Activated gamma-delta T cell treated with anti-CD3 and anti-CD28 coated beads, Interleukin-2, amount 50 U/mL, for 16 hours (primary cell): ENCODE results near the gene OR6N2.

Experiments used
- DNase-seq: peaks from one replicate; pipeline ENCODE4 v3.0.0-alpha.2; 2020; ENCODE audit warnings: low read depth

The OR6N2 gene

DNA sequence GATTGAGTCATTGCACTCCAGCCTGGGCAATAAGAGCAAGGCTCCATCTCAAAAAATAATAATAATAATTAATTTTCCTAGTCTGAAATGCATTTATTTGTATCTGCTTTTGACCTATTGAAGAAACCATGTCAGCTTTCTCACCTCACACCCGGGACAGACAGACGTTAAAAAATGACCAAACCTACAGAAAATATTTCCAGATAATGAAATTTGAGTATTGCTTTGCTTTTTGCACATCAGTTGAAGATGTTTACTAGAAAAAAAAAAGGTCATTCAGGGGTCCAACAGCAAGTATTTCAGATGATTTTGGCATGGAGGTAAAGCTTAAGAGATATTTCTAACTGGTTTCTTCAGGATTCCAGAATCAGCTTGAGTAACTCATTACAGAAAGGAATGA, 26.6 kb downstream of the OR6N2 start, which contains the start of gene OR6K6:
Gene OR6K6 (plus strand): TSS at position 301 of the 400 bp plus-strand sequence. CDS start 168 bp downstream, outside the sequence.
- no peak for DNase-seq

DNA sequence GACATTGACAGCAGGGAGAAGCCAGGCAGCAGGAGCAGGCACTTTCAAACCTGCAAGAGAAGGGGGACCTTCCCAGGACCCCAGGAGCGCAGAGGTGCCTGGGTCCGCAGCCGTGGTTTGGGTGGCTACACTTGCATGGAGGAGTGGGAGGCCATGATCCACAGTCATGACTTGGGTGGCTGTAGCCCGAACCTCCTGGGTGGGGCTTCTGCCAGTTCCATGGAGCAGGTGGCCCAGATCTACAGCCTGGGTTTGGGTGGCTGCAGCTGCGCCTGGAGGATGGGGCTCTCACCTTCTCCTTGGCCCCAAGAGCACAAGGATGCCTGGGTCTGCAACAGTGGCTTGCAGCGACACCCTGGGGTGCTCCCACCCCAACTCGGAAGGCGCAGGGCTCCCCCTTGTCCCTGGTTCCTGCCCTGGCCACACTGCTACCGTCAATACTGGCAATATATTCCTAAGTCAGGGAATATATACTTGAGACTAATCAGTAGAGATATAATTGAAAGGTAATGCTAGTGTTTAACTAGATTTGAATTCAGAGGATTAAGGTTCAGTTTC, 28.8 kb downstream of the OR6N2 start:
- no peak for DNase-seq

DNA sequence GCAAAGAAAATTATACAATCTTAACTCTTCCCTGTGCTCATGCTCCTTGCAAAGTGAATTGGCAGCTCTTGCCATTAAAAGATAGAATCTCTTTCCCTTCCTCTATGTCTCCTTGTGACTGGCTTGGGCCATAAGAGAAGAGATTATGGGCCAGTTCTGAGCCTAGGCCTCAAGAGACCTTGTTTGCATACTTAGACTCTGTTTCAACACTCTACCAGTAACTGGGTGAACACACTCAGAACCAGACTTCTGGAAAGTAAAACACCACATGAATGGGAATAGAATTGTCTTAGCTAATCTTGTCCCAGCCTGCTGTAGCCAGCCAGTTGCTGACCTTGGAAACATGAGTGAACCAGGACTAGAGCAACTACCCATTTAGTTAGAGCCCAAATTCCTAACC, 45.2 kb downstream of the OR6N2 start:
- no peak for DNase-seq

DNA sequence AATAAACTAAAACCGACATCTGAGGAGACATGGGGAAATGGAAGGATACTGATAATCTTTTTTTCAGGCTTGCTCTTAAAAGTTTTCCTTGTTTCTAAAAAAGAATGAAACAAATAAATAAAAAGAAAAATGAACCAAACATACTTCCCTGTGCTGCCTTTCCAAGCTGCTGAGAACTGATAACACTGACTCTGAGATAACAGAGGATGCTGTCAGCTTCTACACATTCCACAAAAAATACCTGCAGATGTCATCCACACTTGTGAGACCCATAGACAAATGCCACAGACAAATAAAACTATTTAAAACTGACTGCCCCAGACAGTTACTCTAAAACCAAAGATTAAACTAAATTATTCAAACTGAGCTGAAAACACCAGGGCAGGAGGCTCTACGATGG, 48.5 kb downstream of the OR6N2 start:
- DNase-seq = no peak

DNA sequence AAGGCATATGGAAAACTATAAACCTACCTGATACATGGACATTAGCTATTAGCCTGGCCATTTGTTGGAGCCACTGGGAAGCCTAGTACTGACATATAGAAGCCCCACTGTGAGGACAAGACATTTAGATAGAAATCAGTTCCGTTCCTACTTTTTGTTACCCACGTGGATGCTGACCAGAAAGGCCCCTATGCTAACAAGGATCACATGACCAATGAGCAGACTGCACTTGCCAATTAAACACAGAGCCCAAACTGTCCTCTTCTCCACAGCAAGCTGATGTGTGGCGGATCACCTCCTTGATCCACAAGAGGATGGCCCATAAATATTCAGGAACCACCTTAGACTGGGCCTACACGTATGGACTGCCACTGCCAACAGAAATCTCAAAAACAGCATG, 49.3 kb downstream of the OR6N2 start:
- DNase-seq = no peak

DNA sequence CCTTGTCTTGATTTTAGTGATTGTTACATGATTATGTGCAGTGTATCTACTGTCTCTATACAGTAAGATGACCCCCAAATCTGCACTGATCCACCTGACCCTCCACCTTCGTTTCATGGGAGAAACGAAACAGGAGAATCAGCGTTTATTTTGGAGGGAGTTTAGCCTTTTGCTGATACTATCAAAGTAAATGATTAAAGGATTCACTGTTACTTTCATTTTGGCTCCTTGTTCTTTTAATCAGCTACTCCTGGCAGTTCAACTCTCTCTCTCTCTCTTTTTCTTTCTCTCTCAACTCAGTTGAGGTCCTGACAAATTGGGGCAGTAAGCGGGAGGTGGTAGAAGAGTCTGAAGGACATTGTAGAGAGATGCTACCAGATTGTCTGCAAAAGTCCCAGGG, 50.6 kb downstream of the OR6N2 start:
- no peak for DNase-seq

DNA sequence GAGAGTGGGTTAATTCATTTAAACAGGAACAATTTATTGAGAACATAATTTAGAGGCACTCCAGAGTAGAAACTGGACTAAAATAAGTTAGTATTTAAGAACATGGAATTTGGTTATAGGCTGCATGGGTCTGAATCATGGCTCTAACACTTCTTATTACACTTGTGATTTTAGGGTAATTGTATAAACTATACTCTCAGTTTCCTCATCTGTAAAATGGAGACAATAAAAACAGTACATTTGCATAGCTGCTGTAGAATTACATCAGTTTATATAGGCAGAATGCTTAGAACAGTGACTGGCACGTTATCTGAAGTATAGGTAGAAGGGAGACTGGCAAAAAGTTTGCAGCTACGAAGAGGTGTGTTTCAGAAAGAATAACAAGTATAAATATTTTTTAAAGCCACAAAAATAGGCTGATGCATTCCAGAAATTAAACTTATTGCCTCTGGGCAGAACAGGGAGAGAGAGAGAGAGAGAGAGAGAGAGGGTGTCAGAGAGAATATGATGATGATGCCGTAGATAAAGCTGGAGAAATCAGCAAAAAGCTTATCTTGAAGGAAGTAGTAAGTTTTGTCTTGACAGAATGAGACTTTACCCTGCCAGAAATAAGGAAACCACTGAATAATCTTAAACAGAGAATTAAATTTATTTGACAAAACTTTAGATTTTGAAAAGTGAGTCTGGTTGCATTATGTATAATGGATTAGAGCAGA, 52.3 kb downstream of the OR6N2 start:
- no peak for DNase-seq

DNA sequence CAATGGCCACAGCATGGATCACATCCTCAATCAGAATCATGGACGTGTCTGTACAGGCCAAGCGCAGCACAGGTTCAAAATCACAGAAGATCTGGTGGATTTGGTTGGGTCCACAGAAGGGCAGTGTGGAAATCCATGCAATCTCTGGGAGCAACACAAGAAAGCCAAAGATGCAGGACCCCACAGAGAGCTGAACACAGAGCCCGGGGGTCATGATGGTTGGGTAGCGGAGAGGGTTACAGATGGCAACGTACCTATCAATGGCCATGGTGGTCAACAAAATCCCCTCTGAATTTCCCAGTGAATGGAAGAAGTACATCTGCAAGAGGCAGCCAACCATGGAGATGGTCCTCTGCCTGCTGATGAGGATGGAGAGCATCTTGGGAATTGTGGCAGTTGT, 56.6 kb downstream of the OR6N2 start:
- no peak for DNase-seq
